ENCODE results near the gene BCL2L1.

Gene BCL2L1

GRCh38 chr20:31694842-31695593 lies 27.6 kb downstream of the BCL2L1 start:
- no peak for DNase-seq (ENCODE audit: extremely low read depth in 1 of 2, low read depth in 1 of 2)

DNA sequence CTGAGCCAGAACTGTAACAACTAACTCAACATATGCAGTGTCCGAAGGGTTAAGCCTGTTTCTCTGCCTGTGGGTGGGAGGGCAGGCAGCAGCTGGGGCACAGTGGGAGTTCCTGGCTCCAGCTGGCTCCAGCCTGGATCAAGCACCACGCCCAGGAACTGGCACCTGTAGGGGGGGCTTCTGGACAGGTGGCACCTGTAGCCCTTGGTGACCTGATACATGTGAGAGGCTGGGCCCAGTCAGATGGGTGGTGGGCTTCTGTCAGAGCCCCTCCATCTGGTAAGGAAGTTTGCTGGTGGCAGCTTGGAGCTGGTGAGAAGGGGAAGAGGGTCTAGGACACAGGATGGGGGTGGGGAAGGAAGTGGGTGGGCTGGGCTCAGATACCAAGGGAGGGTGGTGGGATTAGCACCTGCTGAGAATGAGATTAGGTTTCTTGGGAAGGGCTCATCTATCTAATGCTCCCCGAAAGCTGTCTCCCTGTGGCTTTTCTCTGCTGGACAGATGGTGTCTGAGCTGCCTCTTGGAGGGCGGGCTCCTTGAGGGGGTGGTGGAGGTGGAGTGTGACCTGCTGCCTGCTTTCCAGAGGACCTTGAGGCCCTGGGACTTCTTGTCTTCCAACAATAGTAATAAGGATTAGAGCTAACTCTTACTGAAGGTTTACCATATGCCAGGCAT lies 28.5 kb downstream of the BCL2L1 start:
- DNase-seq (ENCODE audit: extremely low read depth in 1 of 2, low read depth in 1 of 2), result no peak

GRCh38 chr20:31693402-31693801 lies 29.3 kb downstream of the BCL2L1 start:
- no peak for DNase-seq (ENCODE audit: extremely low read depth in 1 of 2, low read depth in 1 of 2)

- no peak for DNase-seq (ENCODE audit: extremely low read depth in 1 of 2, low read depth in 1 of 2)
Observed at GRCh38 chr20:31691646-31692275, 30.9 kb downstream of the BCL2L1 start.

DNA sequence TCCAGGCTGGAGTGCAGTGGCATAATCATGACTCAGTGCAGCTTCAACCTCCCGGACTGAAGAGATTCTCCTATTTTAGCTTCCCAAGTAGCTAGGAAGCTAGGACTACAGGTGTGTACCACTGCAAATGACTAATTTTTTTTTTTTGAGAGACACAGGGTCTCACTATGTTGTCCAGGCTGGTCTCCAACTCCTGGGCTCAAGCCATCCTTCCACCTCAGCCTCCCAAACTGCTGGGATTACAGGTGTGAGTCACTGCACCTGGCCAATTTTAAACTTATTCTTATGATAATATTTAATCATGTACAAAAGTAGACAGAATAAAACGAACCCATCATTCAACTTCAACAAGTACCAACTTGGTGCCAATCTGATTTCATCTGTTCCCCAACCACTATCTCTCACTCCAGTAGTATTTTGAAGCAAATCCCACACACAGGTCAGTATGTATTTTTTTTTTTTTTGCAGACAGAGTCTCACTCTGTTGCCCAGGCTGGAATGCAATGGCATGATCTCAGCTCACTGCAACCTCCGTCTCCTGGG lies 32.5 kb downstream of the BCL2L1 start:
- no peak for DNase-seq (ENCODE audit: extremely low read depth in 1 of 2, low read depth in 1 of 2)

DNA sequence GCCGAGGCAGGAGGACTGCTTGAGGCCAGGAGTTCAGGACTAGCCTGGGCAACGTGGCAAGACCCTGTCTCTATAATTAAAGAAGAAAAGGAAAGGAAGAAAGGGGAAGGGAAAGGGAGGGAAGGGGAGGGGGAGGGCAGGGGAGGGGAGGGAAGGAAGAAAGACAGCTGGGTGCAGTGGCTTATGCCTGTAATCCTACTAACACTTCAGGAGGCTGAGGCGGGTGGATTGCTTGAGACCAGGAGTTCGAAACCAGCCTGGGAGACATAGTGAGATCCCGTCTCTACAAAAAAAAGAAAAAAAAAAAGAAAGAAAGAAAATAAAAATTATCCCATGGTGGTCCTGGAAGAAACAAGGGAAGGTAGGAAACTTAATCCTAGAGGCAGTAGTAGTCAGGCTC lies 33.5 kb downstream of the BCL2L1 start:
- no peak for DNase-seq (ENCODE audit: extremely low read depth in 1 of 2, low read depth in 1 of 2)

GRCh38 chr20:31687777-31688176 lies 34.9 kb downstream of the BCL2L1 start:
- no peak for DNase-seq (ENCODE audit: extremely low read depth in 1 of 2, low read depth in 1 of 2)

- DNase-seq (ENCODE audit: extremely low read depth in 1 of 2, low read depth in 1 of 2), result no peak
Observed at GRCh38 chr20:31685853-31686643, 36.6 kb downstream of the BCL2L1 start.

DNA sequence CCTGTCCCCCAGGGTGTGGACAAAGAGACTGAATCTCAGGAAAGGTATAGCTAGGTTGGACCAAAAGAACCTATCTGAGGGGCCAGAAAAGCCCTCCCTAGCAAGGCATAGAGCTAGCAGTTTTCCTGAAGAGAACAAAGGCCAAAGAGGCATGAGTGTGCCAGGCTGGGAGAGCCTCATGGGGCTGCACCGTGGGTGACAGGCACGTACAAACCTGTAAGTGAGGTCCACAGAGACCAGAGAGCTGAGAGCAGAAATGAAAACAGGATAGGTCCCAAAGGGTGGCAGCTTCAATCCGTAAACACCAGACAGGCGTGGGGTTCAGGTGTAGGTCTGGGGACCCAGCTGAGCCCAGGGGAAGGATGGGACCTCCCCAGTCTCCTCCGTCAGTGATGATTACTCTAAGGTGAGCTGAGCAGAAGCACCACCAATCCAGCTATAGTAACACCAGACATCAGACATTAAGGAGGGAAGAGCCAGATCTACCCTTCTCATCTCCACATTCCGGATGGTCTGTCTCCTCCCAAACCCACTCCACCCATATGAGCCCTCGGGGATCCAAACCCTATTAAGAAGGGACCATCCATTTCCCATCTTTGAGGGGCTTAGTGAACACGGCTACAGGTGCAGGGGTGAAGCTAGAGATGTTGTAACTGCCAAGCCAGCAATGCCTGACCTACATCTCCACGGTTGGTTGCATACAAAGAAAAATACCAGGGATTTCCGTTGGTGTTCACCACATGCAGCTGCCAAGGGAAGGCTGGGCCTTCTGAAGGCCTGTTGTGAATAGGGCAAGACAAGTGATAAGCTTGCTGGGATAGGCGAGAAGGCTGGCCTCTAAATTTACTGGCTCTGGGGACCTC lies 38.3 kb downstream of the BCL2L1 start:
- no peak for DNase-seq (ENCODE audit: extremely low read depth in 1 of 2, low read depth in 1 of 2)

GRCh38 chr20:31682927-31683326 lies 39.7 kb downstream of the BCL2L1 start:
- DNase-seq (ENCODE audit: extremely low read depth in 1 of 2, low read depth in 1 of 2), result no peak

- DNase-seq (ENCODE audit: extremely low read depth in 1 of 2, low read depth in 1 of 2), result no peak
Observed at GRCh38 chr20:31682352-31682751, 40.3 kb downstream of the BCL2L1 start.

DNA sequence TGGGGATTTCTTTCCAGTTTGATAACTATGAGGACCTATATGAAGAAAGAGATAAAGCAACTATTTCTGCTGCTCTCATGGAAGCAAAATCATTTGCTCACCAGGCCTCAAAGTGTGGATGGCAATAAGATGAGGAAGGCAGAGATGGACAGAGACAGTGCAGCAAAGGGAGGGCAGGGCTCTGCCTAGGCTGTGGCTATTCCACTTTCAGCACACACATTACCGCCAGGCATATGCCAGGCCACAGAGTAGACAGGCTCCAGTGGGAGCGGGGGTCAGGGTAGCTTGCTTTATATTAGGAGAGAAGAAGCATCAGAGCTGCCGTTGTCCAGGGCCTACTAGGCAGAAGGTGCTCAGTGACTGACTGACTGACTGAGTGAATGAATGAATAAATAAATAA lies 40.9 kb downstream of the BCL2L1 start:
- DNase-seq (ENCODE audit: extremely low read depth in 1 of 2, low read depth in 1 of 2), result no peak

DNA sequence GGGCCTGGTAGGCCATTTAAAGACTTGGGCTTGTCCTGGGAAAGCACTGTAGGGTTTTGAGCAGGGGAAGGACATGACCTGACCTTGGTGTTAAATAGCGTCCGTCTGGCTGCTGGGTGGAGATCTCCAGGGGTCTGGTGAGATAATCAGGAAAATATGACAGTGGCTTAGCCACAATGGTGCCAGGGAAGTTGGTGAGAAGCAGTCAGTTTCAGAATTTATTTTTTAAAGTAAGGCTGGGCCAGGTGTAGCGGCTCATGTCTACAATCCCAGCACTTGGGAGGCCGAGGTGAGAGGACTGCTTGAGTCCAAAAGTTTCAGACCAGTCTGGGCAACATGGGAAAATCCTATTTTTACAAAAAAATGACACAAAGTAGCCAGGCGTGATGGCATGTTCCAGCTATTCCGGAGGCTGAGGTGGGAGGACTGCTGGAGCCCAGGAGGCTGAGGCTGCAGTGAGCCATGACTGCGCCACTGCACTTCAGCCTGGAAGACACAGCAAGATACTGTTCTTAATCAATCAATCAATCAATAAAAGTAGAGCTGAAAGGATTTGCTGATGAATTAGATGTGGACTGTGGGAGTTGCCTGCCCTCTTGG lies 41.4 kb downstream of the BCL2L1 start:
- DNase-seq (ENCODE audit: extremely low read depth in 1 of 2, low read depth in 1 of 2), result no peak

DNA sequence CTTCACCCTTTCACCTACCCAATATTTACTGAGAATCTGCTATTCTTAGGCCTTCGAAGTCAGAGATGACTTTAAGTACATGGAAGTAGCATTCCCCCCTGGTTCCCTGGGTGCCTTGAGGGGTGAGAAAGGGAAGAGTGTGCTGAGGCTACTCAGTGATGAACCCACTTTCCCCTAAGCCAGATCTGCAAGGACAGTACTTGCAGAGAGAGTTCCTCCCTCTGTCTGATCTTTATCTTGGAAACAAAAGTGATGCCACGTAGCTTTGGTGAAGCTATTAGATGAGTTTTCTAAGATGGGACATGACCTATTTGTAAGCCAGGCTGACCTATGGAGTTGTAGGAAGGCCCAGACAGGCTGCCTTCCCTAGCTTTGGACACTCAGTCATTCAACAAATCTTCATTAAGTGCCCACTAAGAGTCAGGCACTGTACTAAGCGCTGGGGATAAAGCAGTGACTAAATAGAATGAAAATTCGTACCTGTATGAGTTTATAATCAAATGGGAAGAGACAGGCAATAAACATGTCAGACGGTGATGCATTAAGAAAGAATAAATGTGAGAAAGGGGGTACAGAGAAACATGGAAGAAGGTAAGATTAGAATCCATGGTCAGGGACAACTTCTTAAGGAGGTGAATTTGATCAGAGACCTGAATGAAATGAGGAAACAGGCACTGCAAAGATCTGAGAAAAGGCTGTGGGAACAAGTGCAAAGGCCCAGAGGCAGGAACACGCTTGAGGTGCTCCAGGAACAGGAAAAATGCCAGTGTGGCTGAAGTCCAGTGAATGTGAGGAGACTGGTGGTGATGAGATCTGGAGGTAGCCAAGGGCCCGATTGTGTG lies 42.2 kb downstream of the BCL2L1 start:
- no peak for DNase-seq (ENCODE audit: extremely low read depth in 1 of 2, low read depth in 1 of 2)

DNA sequence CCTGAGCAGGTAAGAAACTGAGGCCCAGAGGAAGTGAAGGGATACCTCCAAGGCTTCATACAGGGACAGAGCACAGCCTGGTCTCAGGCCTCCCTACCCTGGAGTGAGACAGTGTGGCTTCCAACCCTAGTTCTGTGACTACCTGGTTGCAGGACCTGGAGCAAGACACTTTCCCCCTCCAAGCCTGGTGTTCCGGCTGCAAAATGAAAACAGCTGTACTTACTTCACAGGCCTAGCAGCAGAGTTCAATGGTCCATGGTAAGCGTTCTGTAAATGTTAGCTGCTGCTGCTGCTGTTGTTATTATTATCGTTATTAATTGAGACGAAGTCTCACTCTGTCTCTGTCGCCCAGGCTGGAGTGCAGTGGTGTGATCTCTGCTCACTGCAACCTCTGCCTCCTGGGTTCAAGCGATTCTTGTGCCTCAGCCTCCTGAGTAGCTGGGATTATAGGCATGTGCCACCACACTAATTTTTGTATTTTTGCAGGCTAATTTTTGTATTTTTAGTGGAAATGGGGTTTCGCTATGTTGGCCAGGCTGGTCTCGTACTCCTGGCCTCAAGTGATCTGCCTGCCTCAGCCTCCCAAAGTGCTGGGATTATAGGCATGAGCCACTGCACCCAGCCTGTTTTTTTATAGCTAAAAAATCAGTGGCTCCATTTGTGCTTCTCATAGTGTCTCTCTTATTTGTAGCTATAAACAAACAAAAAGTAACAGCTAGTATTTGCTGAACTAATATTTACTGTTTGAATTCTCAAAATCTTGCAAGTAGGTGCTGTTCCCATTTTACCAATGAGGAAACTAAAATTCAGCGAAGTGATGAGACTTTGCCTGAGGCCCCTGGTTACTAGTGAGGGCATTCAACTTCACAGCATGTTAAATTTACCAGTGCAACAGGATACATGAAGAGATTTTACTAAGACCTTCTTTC lies 43.0 kb downstream of the BCL2L1 start:
- DNase-seq (ENCODE audit: extremely low read depth in 1 of 2, low read depth in 1 of 2), result no peak

GRCh38 chr20:31678389-31679356 lies 44.0 kb downstream of the BCL2L1 start:
- no peak for DNase-seq (ENCODE audit: extremely low read depth in 1 of 2, low read depth in 1 of 2)
